SU-DHL-6 (cell line): ENCODE measurements around the gene TCEANC.

Source experiments
- EZH2phosphoT487 ChIP-seq: fragments of 200-600 bp; sonication (generic), shearing (Covaris generic); conservative IDR thresholded peaks from 2 replicates; pipeline ENCODE4 v1.6.1; 2018; ENCODE audit warnings: mild to moderate bottlenecking, antibody characterized with exemption, low read length, moderate library complexity, mixed read lengths
- TF ChIP-seq, protein P1 (sequence below): fragments of 200-600 bp; sonication (generic); IDR thresholded peaks from one replicate; pipeline ENCODE4 v1.5.1; 2017; ENCODE audit warnings: antibody characterized with exemption, mild to moderate bottlenecking, low read length, moderate library complexity; ENCODE audit not compliant: insufficient read depth, poor library complexity, severe bottlenecking

DNA sequence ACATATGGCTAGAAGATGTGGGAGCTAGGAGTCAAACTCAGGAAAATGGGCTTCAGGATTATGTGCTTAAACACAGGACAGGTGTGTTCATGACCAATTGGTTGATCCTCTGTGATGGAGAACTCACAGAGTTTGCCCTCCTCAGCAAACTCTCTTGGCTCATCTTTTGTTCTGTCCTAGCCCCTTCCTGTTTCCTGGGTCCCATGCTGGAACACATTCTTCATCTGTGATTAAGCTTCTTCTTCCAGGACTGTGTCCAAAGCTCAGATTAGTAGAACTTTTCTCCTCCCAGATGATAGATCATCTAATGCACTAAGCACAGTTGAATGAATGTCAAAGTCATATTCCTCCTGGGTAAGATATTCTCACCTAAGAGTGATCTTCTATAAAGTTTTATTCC lies 38.8 kb upstream of the TCEANC start:
- TF ChIP-seq, protein P1, sequence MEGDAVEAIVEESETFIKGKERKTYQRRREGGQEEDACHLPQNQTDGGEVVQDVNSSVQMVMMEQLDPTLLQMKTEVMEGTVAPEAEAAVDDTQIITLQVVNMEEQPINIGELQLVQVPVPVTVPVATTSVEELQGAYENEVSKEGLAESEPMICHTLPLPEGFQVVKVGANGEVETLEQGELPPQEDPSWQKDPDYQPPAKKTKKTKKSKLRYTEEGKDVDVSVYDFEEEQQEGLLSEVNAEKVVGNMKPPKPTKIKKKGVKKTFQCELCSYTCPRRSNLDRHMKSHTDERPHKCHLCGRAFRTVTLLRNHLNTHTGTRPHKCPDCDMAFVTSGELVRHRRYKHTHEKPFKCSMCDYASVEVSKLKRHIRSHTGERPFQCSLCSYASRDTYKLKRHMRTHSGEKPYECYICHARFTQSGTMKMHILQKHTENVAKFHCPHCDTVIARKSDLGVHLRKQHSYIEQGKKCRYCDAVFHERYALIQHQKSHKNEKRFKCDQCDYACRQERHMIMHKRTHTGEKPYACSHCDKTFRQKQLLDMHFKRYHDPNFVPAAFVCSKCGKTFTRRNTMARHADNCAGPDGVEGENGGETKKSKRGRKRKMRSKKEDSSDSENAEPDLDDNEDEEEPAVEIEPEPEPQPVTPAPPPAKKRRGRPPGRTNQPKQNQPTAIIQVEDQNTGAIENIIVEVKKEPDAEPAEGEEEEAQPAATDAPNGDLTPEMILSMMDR = no peak
- TF ChIP-seq EZH2phosphoT487 = no peak
